Measurements from ENCODE around the gene ZFYVE21. TPM values are rescaled to one million over a fixed set of nuclear protein-coding genes. Genes with fewer than 3 reads are reported as not detected.

The ZFYVE21 gene
- total RNA-seq, 1 donor from 2014 or later: 40.2 TPM

GRCh38 chr14:103755060-103755459 lies 39.5 kb downstream of the ZFYVE21 start:
- H3K4me1 Mint-ChIP-seq: peaks cover 5% of the 10 kb centered on the region
- H3K36me3 Mint-ChIP-seq: peaks cover 8% of the 10 kb centered on the region
- no peak for TF ChIP-seq CTCF (IDR thresholded peaks at IDR 0.05; ENCODE audit: unreplicated experiment)
- no peak for DNase-seq (ENCODE audit: low spot score in 2 of 2, unreplicated experiment in 2 of 2)
- no peak overlapping the region for H3K4me3 Mint-ChIP-seq
- H3K9me3 Mint-ChIP-seq: no peaks in the 10 kb centered on the region
- H3K27me3 Mint-ChIP-seq (ENCODE audit: low read depth): no peaks in the 10 kb centered on the region
- no peak overlapping the region for H3K27ac Mint-ChIP-seq

- H3K27ac Mint-ChIP-seq: no peak overlapping the region
- peak in 1 of 2 experiments; percentile 11 for DNase-seq (ENCODE audit: low spot score in 2 of 2, unreplicated experiment in 2 of 2)
- peaks cover 8% of the 10 kb centered on the region for H3K36me3 Mint-ChIP-seq
- TF ChIP-seq CTCF (IDR thresholded peaks at IDR 0.05; ENCODE audit: unreplicated experiment): no peak
- H3K27me3 Mint-ChIP-seq (ENCODE audit: low read depth): no peaks in the 10 kb centered on the region
- H3K4me3 Mint-ChIP-seq: no peak overlapping the region
- H3K9me3 Mint-ChIP-seq: no peaks in the 10 kb centered on the region
- H3K4me1 Mint-ChIP-seq: peaks cover 25% of the 10 kb centered on the region
Observed at GRCh38 chr14:103758059-103758776, 42.6 kb downstream of the ZFYVE21 start.

- TF ChIP-seq CTCF (IDR thresholded peaks at IDR 0.05; ENCODE audit: unreplicated experiment): no peak
- Mint-ChIP-seq H3K36me3 (peaks cover 11% of the 10 kb centered on the region), H3K9me3 (no peaks in the 10 kb centered on the region), H3K27me3 (ENCODE audit: low read depth) (no peaks in the 10 kb centered on the region), H3K4me1 (peaks cover 26% of the 10 kb centered on the region), H3K27ac (peak overlapping the region; percentile 28), H3K4me3 (no peak overlapping the region)
- no peak for DNase-seq (ENCODE audit: low spot score in 2 of 2, unreplicated experiment in 2 of 2)
Observed at GRCh38 chr14:103762036-103762435, 46.4 kb downstream of the ZFYVE21 start.

GRCh38 chr14:103762541-103762940 lies 46.9 kb downstream of the ZFYVE21 start:
- Mint-ChIP-seq H3K27me3 (ENCODE audit: low read depth) (no peaks in the 10 kb centered on the region), H3K36me3 (peaks cover 11% of the 10 kb centered on the region), H3K4me3 (no peak overlapping the region), H3K4me1 (peaks cover 29% of the 10 kb centered on the region), H3K9me3 (no peaks in the 10 kb centered on the region), H3K27ac (peak overlapping the region; percentile 64)
- TF ChIP-seq CTCF (IDR thresholded peaks at IDR 0.05; ENCODE audit: unreplicated experiment): no peak
- DNase-seq (ENCODE audit: low spot score in 2 of 2, unreplicated experiment in 2 of 2): no peak

GRCh38 chr14:103763730-103764488 lies 48.3 kb downstream of the ZFYVE21 start:
- Mint-ChIP-seq H3K9me3 (no peaks in the 10 kb centered on the region), H3K4me3 (no peak overlapping the region), H3K4me1 (peaks cover 29% of the 10 kb centered on the region), H3K27me3 (ENCODE audit: low read depth) (no peaks in the 10 kb centered on the region), H3K27ac (no peak overlapping the region), H3K36me3 (peaks cover 11% of the 10 kb centered on the region)
- peak in 1 of 2 experiments; percentile 19 for DNase-seq (ENCODE audit: low spot score in 2 of 2, unreplicated experiment in 2 of 2)
- no peak for TF ChIP-seq CTCF (IDR thresholded peaks at IDR 0.05; ENCODE audit: unreplicated experiment)
